Skeletal muscle cell (primary cell): ENCODE measurements around the gene LRRC2.
A peak's percentile ranks its signal among the peaks of the same experiment; 100 is the strongest.
"Not testable (repeated sequence)": the region's sequence is repeated elsewhere in the genome, so short reads cannot be mapped to it uniquely, and the experiment has no call there.

Experiments used
- DNase-seq: peaks from one replicate; pipeline ENCODE4 v3.0.0-alpha.2; 2010; ENCODE audit warnings: low read depth
- H3K4me3 ChIP-seq: 2 replicates; pipeline ENCODE4 v1.5.1; 2011; ENCODE audit warnings: low read depth, mild to moderate bottlenecking, control low read depth, low read length, moderate library complexity

Gene LRRC2

GRCh38 chr3:46566040-46566641 is at the start of gene LRRC2:
Gene LRRC2 (minus strand): TSS chr3:46566302. CDS start chr3:46551591, 14,711 bp downstream.
- DNase-seq = peak; percentile 29
- H3K4me3 ChIP-seq = peak within 1 kb of the TSS; percentile 54

GRCh38 chr3:46615050-46615775 is 49.1 kb upstream of the LRRC2 start:
- no peak for DNase-seq
- no peak overlapping the region for H3K4me3 ChIP-seq

GRCh38 chr3:46614431-46614830 is 48.3 kb upstream of the LRRC2 start:
- DNase-seq = no peak
- no peak overlapping the region for H3K4me3 ChIP-seq

GRCh38 chr3:46613313-46614005 is 47.4 kb upstream of the LRRC2 start:
- no peak for DNase-seq
- H3K4me3 ChIP-seq = no peak overlapping the region

DNA sequence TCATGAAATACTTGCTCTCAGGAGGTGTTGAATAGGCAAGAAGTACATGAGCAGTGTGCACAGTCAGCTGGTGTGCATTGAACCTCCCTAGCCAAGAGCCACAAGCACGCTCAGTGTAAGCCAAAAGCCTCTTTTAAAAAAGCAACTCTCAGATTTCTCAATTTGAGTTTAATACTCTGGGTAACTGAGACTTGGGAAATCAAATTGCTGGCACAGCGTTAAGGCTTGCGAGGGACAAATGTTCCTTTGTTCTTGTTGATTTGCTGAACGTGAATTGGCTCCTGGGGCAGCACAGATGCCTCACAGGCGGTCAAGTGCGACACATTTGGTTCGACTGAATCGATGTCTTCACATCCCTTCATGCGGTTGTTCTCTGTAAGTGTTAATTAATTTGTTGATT is 46.2 kb upstream of the LRRC2 start, which contains the start of gene FAM240A:
Gene FAM240A, plus strand, starts transcription at position 202 of the 400 bp plus-strand sequence. Its CDS starts 159 bp downstream, at position 361.
- no peak within 1 kb of the TSS for H3K4me3 ChIP-seq
- no peak for DNase-seq

GRCh38 chr3:46609944-46610722 is 44.0 kb upstream of the LRRC2 start:
- H3K4me3 ChIP-seq = no peak overlapping the region
- DNase-seq = no peak

- no peak for DNase-seq
These were observed 43.2 kb upstream of the LRRC2 start for GRCh38 chr3:46609212-46609721.

DNA sequence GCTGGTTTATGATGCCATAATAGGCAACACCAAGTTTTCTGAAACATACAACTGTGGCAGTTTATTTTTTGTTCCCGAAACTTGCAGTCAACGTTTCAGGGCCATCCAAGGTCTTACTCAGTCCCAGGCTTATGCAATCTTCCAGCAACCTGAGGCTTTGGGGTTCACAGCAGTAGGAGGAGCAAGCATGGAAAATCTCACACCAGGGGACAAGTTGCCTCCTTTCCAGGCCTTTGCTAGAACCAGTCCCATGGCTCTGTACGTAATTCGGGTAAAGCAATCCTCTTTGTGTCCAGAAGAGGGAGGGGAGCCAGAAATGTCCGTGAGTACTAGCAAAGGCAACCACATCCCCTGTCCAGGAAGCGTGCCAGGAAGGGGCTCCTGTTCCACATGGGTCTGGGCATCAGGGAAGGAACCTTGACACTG is 41.5 kb upstream of the LRRC2 start:
- no peak for DNase-seq
- no peak overlapping the region for H3K4me3 ChIP-seq

More at GRCh38 chr3:46609212-46609721, 43.2 kb upstream of the LRRC2 start:
- no peak overlapping the region for H3K4me3 ChIP-seq

DNA sequence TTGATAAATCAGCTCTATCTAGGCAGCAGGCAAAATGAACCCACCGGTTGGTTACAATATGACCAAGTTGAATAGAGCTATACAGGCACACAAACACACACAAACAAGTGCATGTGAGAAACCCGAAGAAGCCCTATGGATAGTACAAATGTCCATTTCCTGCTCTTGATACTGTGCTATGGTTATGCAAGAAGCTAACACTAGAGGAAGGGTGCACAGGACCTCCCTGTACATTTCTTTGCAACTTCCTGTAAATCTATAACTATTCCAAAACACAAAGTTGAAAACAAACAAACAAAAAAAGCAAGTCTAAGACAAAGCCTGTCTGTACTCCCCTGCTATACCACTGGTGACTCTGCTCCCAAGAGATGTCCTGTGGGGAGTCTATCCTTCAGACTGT is 38.0 kb upstream of the LRRC2 start:
- DNase-seq = no peak
- no peak overlapping the region for H3K4me3 ChIP-seq

DNA sequence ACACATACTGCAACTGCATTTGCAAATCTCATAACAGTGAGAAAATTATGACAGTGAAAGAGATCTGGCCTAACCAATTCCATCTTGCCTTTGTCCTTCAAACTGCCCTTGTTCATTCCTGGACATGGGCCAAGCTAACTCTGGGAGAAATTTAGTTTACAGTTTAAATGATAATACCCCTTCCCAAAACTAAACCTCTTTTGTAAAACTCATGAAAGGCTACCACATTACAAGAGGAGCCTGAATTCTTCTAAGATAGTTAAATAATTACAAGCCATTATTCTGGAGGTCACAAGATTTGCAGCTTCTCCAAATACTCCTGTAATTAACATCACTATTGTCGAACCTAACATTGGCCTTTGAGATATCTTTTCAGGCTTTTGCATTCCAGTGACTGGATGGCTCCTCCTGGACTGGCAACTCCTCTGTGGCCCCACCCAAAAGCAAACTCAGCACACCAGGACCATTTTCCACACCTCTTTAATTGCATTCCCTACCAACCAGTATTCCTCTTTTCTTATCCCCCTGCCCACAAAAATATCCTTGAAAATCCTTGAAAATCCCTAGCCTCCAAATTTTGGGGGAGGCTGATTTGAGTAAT is 37.4 kb upstream of the LRRC2 start:
- DNase-seq = no peak
- no peak overlapping the region for H3K4me3 ChIP-seq

GRCh38 chr3:46599590-46599989 is 33.5 kb upstream of the LRRC2 start:
- no peak overlapping the region for H3K4me3 ChIP-seq

GRCh38 chr3:46595819-46596314 is 29.8 kb upstream of the LRRC2 start:
- no peak overlapping the region for H3K4me3 ChIP-seq
- DNase-seq = no peak

More at GRCh38 chr3:46599590-46599989, 33.5 kb upstream of the LRRC2 start:
- no peak for DNase-seq

DNA sequence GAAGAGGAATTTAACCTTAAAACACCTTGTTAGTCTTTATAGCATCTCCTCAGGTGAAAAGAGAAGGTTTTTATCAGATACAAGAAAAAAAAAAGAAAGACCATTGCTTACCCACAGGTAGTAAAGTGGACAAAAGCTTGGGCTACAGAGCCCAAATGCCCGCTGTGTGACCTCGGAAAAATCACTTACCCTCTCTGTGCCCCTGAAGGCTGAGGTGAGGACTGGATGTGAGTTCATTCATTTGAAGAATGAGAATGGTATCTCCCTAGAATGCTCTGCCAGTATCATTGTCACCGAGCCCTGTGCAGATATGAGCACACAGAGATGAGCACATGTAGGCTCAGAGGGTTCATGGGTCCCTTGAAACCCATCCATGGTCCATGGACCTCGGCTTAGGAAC is 28.6 kb upstream of the LRRC2 start:
- no peak for DNase-seq
- no peak overlapping the region for H3K4me3 ChIP-seq

DNA sequence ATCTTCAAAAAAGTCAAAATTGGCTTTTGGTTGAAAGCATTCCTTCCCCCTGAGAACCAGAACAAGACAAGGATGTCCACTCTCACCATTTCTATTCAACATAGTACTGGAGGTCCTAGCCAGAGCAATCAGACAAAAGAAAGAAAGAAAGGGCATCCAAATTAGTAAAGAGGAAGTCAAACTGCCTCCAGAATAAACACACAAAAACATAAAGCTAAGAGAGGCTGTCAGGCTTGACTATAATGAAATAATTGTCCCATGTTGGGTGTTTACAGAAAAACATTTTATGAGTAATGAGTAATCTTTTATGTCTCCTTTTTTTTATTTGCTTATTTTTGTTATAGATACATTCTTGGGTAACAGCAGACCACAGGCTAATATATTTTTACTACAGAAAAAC is 27.9 kb upstream of the LRRC2 start:
- no peak overlapping the region for H3K4me3 ChIP-seq
- DNase-seq = no peak

GRCh38 chr3:46593274-46593862 is 27.3 kb upstream of the LRRC2 start:
- H3K4me3 ChIP-seq = no peak overlapping the region
- no peak for DNase-seq

GRCh38 chr3:46587268-46587667 is 21.2 kb upstream of the LRRC2 start:
- not testable (repeated sequence) for H3K4me3 ChIP-seq, DNase-seq

DNA sequence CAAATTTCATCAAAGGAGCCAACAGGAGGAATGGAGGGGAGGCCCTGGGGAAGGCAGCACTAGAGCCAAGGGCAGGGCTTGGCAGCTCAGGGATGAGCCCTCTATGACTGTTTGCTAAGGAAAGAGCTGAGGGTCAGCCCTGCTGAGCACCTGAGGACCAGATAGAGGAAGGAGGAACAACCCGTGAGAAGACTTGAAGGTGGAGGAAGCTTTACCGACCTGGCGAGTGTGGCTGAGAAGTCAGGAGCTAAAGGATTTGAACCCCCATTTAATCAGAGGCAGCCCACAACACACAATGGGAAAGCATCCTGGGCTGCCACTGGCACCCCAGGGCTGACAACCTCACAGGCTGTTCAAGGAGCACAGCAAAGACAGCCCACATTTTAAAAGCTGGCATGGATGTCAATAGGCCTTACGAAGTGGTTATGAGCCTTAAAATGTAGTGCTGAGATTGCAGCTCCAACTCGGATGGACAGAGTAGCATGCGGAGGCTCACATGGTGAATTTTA is 20.7 kb upstream of the LRRC2 start:
- DNase-seq = no peak
- no peak overlapping the region for H3K4me3 ChIP-seq
